ENCODE results near the gene PRKCH.

DNA sequence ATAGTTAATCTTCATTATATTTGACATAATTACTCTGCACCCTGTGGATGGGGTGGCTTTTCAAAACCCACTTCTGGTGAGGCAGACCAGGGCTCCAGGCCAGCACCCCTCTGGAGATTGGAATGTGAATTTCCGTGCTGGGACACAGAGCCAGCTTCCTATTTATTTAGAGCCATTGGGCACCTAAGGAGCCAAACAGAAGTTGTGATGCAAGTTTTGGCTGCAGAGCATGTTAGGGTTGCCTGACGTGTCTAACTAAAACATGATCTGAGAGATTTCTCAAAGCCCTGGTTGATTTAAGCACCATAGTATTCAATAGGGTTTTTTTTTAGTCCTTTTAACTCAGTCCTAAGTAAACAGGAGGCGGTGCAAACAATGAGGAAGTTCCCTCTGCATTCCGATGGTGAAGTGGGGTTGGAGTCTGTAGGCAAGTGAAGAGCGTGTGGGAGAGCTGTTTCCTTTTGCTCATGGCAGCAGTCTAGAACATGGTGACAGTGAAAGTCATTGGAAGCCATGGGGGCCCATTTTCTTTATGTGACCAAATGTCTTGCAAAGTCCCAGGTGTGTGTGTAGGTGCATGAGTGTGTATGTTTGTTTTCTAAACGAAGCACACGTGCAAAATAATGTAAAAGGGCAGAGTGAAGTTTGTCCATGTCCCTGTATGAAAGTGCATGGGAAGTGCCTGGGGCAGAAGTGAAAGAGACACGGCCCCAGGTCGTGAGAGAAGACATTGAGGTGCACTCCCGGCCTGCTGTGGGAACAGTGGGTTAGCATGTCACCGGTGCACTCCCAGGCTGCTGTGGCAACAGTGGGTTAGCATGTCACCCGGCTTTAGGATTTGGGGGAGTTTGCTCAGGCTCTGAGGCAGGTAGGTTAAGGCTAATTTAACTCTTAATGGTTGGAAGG lies 117.7 kb downstream of the PRKCH start:
- TF ChIP-seq CTCF (IDR thresholded peaks at IDR 0.05) (no peak), POLR2AphosphoS5 (IDR thresholded peaks at IDR 0.05; ENCODE audit: low read depth, low read length) (no peak), TCF7L2 (IDR thresholded peaks at IDR 0.05; ENCODE audit: low read depth, low read length) (no peak; the same call in 1 of the 2 replicates)

Measured in Panc1 (cell line).